Measurements from ENCODE around the gene MSL2.
"Not testable (repeated sequence)": the region's sequence is repeated elsewhere in the genome, so short reads cannot be mapped to it uniquely, and the experiment has no call there.

MSL2 gene

DNA sequence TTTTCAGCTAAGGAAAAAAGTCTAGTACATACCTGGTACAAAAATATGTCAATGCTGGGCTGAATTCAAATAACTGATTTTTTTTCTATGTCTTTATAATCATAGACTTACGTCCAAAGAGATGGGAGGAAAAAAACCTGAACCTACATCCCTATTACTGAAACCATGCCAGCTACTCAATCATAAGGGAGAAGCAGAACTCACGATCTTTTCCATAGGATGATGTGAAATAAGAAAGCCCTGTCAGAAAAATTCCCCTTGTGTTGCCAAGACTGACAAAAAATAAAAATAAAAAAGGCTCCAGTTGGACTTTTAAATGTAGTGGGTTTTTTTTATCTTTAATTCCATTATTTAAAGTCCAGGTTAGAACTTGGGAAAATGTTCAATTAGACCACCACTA lies 3.3 kb downstream of the MSL2 start:
- DNase-seq = no peak

DNA sequence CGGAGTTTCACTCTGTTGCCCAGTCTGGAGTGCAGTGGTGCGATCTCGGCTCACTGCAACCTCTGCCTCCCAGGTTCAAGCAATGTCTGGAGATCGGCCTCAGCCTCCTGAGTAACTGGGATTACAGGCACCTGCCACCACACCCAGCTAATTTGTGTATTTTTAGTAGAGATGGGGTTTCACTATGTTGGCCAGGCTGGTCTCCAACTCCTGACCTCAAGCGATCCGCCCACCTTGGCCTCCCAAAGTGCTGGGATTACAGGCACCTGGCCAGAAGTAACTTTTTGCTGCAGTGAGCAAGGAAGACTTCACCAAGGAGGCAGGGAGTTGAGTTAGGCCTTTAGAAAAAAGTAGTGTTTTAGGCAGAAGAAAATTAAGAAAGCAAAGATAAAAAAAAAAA lies 3.9 kb downstream of the MSL2 start:
- not testable (repeated sequence) for DNase-seq

- no peak for DNase-seq
These were observed 6.1 kb downstream of the MSL2 start for GRCh38 chr3:136189859-136190617.

DNA sequence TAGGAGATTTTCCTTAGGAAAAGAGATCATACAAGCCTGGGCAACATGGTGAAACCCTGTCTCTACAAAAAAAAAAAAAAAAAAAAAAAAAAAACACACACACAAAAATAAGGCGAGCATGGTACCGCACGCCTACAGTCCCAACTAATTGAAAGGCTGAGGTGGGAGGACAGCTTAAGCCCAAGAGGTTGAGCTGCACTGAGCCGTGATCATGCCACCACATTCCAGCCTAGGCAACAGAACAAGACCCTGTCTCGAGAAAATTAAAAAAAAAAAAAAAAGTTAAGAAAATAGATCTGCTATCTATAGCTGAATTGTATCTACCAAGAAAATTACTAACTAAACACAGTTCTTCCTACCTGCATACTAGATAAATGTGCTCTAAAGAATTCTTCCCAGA lies 7.1 kb downstream of the MSL2 start:
- no peak for DNase-seq

DNA sequence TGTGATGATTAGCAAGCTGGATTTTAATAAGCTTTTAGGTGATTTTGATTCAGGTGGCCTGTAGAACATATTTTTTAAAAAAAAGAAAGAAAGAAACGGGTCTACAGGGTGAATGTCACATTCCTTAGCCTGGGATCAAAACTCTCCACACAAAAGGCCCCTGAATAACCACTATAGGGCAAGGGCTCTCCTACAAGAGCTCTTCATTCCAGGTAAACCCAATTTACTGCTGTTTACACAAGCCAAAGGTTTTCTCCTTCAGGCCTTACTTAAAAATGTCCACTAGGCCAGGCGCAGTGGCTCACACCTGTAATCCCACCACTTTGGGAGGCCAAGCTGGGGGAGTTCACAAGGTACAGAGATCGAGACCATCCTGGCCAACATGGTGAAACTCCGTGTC lies 8.3 kb downstream of the MSL2 start:
- no peak for DNase-seq

- no peak for DNase-seq
These were observed 9.3 kb downstream of the MSL2 start for GRCh38 chr3:136186846-136187245.

DNA sequence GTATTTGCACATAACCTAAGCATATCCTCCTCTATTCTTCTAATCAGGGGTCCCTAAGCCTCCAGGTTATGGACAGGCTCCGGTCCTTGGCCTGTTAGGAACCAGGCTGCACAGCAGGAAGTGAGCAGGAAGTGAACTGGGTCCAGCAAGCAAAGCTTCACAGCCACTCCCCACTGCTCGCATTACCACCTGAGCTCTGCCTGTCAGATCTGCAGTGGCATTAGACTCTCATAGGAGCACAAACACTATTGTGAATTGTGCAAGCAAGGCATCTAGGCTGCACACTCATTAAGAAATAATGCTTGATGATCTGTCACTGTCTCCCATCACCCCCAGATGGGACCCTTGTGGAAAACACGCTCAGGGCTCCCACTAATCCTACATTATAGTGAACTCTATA lies 9.8 kb downstream of the MSL2 start:
- DNase-seq = no peak

GRCh38 chr3:136184703-136185102 lies 11.4 kb downstream of the MSL2 start:
- no peak for DNase-seq

- DNase-seq = no peak
These were observed 14.4 kb downstream of the MSL2 start for GRCh38 chr3:136181741-136182140.

DNA sequence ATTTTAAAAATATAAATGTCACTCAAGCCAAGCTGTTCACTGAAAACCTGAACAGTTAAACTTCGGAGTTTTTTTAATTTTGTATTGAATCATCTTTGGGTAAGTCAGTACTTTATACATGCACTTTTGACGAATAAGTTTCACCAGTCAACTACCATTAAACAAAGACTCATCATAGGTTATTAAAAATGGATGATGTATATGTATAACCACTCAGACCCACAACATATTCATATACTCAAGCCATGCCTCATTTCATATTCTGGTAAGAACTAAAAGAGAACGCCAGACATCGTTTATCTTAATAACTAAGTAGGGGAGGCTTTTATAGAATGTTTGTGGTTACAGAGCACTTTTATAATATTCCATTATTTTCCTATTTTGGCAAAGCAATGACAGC lies 18.3 kb downstream of the MSL2 start:
- no peak for DNase-seq

DNA sequence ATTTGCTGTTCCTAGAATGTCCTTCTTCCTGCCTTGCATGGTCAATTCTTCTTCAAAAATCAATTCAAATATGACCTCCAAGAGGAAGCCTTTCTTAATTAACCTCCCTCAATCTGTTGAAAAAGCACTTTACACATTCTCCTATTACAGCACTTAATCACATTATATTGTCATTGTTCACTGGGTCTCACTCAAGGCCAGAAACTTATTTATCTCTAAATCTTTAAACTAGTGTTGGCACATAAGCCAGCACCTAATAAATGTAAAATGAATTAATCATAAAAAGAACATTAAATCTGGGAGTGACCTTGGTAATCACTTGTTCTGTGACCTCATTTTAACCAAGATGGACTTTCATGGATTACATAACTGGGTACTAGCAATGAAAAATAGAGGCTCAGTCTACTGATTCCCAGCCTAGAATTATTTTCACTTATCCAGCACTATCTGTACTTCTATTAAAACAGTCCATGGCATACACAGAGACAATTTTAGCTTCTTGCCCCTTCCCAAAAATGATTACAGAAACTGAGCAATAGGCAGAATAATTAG lies 22.1 kb downstream of the MSL2 start:
- DNase-seq = no peak

- no peak for DNase-seq
These were observed 25.0 kb downstream of the MSL2 start for GRCh38 chr3:136171097-136171542.

- not testable (repeated sequence) for DNase-seq
These were observed 27.9 kb downstream of the MSL2 start for GRCh38 chr3:136168236-136168635.

GRCh38 chr3:136166507-136166906 lies 29.6 kb downstream of the MSL2 start:
- no peak for DNase-seq

DNA sequence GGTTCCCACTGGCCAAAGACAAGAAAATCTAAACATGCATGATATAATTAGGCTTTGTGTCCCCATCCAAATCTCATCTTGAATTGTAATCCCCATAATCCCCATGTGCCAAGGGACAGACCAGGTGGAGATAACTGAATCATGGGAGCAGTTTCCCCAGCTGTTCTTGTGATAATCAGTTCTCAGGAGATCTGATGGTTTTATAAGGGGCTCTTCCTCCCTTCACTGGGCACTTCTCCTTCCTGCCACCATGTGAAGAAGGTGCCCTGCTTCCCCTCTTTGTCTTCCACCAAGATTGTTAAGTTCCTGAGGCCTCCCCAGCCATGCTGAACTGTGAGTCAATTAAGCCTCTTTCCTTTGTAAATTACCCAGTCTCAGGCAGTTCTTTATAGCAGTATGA lies 32.5 kb downstream of the MSL2 start:
- not testable (repeated sequence) for DNase-seq

- DNase-seq = no peak
These were observed 33.8 kb downstream of the MSL2 start for GRCh38 chr3:136162322-136162721.

DNA sequence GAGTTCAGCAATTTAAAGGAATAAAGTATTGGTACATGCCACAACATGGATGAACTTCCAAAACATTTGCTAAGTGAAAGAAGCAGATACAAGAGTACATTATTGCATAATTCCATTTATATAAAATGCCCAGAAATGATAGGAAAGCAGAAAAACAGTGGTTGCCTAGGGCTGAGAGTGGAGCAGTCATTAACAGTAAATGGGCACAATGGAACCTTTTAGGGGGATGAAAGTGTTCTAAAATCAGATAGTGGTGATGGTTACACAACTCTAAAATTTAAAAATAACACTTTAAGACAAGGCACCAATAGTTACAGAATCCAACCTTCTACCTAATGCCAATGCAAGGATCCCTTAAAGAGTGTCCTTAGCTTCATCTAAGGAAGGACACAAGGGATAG lies 34.6 kb downstream of the MSL2 start:
- DNase-seq = no peak

GRCh38 chr3:136152963-136153362 lies 43.2 kb downstream of the MSL2 start:
- DNase-seq = no peak

DNA sequence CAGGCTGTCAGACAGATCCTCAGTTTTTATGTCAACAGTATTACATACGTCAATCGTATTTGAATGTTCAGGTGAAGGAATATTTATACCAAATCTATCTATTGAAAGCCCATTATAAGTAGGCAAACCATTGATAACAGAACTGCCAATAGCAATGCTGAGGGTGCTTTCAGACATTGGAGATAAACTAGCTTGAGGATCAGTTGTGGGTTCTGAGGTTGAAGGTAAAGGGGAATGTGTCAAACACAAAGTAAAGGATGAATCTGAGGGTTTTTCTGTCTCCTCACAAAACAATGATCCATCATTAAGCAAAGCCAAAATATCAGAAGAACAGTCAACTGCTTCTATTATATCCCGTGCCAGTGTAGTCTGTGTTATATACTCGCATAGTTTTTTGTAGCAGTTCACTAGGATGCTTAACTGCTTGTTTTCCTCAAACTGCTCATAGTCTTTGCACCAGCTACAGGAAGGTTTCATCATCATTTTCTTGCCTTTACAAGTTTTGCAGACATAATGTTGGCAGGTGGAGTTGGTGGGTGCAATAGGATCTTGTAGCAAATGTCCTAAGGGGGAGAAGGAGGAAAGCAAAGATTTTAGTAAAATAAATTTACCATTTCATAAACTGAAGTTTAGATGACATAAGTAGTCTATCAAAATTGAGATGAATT lies 43.8 kb downstream of the MSL2 start:
- no peak for DNase-seq

DNA sequence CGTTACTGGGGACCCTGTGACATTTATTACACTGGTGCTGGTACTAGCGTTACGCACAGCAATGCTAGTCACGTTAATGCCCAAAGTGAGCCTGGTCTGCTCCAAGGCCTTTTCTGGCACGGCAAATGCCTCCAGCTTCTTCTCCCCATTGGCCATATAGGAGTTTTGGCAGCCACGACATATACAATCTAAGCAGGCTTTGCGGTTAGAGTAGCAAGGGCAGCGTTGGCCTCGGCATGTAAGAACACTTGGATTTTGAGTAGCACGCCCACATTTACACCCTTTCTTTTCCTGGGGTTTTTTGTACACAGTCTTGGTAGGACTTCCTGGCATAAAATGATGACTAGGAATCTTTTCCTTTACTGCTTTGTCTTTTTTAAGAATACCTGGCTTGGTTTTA lies 44.9 kb downstream of the MSL2 start:
- DNase-seq = no peak

DNA sequence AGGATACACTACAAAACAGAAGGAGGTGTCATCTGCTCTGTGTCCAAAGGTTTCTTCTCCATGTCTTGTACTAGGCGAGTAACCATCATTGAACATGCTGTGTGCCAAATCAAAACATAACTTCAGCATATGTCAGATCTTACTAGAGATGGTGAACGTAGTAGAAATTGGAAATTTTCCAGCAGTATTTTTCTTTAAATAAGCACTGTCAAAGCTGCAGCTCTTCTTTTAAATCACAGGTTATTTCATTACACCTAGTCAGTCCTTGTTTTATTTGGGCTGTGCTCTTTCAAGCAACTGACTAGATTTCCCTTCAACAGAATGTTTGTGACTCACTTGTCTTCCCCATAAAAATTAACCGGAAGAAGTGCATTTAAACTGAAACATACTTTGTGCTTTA lies 46.5 kb downstream of the MSL2 start:
- DNase-seq = no peak

DNA sequence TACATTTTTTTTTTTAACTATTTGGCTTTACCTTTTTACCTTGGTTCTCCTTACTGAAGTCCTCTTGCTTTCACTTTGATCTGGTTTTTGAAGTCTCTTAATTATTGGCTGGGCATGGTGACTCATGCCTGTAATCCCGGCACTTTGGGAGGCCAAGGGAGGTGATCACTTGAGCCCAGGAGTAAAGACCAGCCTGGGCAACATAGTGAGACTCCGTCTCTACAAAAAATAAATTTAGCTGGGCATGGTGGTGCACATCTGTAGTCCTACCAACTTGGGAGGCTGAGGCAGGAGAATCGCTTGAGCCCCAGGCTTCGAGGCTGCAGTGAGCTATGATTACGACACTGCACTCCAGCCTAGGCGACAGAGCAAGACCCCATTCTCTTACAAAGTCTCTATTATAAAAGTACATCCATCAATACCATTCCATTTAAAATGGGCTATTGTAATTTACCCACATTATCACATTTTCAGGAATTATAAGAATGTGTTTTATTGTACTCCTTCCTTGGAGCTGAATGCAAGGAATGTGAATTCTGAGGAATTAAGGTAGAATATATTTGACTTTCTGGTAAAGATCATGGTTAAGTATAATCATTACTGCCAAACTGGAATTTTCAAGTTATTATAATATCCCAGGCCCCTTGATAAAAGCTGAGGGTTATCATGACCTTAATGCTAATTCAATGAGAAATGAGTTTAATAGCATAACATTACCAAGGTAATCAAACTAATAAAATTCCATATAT lies 49.0 kb downstream of the MSL2 start:
- DNase-seq = no peak

GRCh38 chr3:136144397-136144796 lies 51.7 kb downstream of the MSL2 start:
- not testable (repeated sequence) for DNase-seq

DNA sequence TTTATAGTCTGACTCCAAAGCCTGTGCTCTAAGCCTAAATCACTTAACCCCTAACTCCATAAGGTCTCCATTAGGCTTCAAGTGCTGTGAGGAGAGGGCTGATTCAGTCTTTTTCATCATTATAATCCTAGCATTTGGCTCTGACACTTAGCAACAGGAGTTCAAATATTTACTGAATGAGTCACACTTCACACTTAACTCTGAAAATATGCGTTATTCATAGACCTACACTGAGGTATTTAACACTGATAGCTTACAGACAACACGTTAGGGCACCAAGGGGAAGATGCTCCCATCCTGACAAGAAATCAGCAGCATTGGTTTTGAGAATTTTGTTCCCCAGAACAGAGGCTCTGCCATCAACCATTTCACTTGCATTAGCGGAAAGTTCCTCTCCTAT lies 53.5 kb downstream of the MSL2 start:
- DNase-seq = no peak

All from activated CD4-positive, alpha-beta T cell treated with anti-CD3 and anti-CD28 coated beads for 48 hours (primary cell).